MV-4-11 (cell line): Measurements from ENCODE around the gene PARD3B.

Source experiments
- DNase-seq: peaks from one replicate; lab custom pipeline; 2025; lab: John Stamatoyannopoulos, UW

The PARD3B gene

DNA sequence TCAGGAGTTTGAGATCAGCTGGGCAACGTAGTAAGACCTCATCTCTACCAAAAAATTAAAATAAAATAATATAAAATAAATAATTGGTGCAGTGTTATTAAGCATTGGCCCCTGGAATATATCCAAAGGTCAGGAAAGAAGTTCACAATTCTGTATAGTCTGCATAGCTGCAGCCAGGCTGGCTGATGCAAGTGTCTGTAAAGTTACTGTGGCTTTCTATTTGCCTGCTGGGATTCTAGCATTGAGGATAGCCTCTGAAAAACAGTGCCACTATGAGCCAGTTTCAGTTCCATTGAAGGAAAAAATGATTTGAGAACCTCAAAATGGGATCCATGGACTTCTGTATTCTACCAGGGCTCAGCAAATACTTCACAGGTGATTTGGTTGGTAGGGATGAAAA, 208.6 kb downstream of the PARD3B start:
- no peak for DNase-seq

DNA sequence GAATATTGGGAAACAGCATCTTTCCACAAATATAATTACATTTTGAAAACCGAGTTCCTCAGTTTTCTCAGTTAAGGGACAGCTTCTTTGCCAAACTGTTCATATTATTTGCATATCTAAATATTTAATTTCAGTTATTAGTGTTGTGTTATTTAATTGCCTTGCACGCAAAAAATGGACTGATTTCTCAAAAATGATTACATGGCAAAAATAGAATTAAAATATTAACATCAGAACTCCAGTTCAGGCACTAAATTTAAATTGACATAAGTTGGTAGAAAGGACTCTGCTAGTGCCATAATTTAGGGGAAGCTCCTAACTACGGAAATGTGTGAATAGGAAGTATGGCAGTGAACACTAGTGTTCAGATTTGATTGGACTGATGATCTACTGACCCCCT, 209.6 kb downstream of the PARD3B start:
- no peak for DNase-seq

DNA sequence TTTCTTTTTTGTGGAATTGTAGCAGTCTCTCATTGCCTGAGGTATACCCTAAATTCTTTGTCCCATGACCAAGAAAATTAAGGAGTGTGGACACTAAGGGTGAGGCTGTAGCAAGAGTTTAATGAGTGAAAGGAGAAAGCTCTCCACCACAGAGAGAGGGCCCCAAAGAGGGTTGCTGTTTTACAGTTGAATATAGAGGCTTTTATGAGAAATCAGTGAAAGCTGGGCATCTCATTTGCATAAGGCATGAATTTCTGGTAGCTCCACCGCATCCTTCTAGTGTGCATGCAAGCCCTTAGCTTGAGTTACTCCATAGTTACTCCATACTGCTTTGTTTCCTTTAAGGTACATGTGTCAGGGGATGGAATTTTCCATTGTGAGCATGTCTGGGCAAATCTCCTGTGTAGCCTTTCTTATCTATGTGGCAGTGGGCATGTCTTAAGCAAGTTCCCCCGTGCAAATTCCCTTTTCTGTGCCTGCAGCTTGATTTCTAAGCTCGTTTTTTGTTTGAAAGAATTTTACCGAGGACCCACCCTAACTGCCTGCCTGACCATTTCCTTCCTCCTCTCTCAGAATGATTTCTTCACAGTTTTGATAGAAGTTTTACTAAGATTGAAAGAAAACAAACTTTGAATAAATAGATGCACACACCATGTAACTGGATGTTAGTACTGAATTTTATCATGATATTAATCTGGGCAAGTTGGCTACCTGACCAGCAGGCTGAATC, 218.9 kb downstream of the PARD3B start:
- no peak for DNase-seq

DNA sequence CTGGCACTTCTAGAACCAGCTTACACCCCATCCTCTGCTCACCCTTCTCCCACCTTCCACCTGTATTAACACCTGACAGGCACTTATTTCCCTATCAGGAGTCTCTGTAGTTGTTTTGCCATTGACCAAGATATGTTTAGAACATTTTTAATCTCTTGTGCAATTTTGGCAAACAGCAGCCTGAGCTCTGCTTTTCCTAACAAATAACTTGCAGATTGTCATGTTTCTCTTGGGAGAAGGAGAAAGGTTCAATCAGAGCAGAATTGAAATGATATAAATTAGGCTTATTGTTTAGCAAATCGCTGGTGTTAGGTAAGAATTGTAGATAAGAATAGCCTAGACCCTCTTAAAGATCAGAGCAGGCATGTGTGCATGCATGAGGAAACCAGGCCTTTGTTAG, 225.5 kb downstream of the PARD3B start:
- no peak for DNase-seq

DNA sequence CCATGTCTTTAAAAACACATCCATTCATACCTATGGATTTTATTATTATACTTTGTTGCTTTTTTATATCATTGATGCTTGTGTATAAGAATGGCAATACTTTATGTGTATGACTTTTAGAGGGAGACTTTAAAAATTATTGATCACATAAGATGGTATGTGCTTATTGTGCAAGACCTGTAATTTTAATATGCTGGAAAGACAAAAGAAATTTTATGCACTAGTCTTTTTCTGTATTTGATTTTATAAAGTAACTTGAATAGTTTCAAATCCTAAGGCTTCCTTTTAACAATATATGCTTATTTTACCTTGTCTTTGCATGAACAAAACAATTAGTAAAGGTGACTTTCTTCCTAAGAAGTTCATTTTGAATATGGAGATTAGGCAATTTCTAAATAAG, 226.4 kb downstream of the PARD3B start:
- DNase-seq, result no peak

DNA sequence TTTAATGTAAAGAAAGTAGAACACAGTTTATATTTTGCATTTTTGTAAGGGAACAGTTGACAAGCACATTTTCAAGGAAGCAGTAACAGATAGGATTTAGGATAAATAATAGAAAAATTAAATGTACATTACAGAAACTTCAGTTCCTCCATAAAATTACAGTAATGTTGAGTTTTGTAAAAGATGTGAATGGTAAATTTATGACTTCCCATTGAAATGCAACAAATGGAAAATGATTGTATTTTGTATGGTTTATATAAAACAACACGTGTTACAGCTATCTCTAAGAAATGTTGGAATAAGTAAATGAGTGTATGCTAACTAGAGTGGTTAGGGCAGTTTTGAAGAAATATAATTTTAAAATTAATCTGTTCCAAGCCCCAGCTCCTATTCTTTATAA, 227.3 kb downstream of the PARD3B start:
- no peak for DNase-seq

DNA sequence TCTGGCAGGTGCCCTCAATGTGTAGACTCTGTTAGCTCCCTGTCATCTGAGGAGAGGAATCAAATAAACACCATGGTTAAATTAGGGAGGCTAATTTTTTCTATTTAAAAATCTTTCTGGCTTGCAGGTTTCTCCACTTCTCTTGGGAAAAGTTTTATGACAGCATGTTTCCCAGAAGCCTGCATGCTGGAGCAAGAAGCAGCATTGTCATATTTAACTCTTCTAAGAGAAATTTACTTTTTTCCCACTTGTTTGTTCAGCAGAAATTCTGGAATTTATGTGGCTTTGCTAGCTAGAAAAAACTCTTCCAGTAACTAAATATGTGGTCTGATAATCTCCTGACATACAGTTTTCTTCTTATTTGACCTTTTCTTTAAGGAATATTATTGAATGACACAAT, 230.5 kb downstream of the PARD3B start:
- DNase-seq, result no peak

DNA sequence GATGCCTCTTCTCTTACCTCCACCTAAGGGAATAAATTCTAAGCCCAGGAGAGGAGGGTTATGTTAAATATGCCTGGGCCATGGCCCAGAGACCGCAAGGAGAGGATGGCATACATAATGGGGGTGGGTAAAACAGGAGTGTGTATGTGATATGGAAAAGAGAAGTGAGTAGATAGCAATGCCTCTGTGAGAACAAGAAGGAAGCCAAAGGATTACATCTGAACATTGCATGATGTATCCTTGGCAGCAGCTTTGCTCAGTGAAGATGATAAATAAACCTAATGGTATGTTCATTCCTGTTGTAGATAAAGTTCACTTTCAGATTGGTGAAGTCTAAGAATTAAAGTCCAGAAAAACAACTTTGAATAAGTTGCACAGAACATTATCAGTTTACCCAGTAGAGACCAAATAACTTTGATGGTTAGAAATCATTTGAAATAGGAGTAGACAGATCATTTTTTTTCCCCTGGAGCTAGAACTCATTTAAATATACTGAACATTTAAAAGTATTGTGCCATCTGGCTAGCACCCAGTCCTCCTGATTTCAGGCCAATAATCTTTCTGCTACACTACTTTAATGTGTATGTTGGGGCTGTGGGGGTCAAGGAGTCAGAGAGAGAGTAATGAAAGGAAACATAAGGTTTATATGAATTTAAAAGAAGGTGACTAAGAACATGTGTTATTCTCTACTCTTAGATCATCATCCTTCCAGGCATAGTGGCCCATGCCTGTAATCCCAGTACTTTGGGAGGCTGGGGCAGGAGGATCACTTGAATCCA, 231.7 kb downstream of the PARD3B start:
- DNase-seq, result peak; percentile 71

DNA sequence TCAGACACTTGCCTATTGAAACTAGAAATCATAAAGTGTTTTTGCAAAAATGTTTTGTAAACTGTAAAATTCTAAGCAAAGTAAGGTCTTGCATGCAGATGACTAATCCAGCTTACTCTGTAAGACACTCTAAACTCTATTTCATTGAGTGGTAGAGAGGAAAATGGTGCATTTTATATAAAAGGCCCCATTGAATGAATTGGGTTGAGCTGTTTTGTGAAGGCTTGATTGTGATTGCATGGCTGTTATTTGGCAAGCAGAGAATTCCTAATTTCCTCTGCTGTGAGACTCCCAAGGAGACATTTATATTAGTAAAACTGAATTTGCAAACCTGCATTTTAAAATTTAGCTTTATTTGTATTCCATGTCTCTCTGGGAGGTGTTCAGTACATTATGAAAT, 234.5 kb downstream of the PARD3B start:
- DNase-seq, result no peak

DNA sequence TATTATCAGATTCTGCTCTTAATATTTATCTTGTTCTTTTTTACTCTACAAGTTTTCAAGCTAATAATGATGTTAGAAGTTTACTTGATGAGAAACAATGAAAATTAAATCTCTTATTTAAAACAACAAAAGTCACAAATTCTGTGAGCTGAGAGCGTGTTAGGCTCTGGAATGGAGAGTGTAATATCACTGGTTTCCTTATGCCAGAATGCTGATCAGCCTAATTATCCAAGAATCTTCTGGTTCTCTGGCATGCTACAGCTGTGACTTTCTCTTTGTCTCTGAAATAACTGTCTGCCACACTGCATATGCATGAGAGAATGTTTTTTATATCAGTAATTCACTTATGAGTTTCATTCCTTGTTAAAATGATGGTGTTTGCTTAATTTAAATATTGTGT, 236.7 kb downstream of the PARD3B start:
- no peak for DNase-seq

DNA sequence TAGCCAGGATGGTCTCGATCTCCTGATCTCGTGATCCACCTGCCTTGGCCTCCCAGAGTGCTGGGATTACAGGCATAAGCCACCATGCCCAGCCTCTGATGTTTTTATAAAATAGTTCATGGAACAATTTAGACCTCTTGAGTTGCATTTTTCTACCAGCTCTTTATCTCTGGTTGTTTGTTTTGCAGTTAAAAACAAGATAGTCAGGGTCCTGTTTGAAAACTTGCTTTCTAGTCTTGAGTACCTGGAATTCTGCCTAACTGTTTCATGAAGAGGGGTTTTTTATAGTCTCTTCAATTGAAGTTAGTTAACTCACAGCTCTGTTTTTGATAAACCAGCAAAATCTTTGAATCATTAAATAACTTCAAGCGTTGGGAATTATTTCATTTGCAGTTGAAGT, 244.8 kb downstream of the PARD3B start:
- no peak for DNase-seq

DNA sequence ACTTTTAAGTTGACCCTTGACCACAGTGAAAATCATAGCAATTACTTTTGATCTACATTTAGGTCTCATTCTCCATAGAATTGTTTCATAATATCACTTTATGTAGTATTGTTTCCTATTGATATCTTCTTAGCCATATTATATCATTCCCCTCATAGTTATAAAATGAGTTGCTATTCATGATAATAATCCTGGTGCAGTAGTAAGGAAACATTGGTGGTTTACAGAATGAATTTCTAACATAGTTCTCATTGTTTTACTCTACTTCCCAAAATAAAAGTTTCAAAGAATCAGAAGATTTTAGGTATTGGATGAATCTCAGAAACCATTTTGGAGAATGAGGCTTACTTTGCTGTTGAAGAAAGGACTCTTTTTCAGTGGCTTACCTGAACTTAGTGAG, 246.0 kb downstream of the PARD3B start:
- DNase-seq, result no peak

DNA sequence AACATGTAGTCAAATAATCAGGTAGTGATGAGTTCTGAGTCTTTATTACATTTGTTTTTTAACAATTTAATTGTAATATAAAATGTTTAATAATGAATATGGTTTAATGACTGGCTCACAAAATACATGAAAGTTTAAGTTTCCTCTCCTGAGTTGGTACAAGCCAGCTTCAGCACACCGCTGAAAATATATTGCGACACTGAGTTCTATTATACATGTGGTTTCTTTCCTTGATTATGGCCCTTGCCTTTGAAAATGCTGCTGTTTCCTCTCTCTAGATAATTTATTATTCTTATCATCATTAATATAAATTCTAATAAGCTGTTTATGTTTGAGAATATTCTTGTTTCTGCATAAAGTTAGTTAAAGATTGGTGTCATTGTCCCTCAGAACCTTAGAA, 249.3 kb downstream of the PARD3B start:
- DNase-seq, result no peak

DNA sequence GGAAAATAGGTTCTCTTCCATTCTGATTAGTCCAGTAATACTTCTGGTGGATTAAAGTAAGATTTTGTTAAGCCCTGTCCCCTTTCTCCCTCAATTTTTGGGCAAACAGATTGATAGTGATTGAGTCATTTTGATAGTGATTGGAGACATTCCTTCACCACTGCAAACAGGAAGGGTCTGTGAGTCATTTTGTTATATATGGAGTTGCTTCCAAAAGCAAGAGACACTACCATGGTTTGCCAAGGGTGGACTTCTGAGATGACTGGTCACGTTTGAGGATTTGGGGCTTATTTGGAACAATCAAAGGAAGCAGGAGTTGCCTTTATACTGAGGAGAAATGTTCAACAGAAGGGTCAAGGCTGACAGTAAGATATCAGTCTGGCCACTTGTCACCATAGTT, 249.9 kb downstream of the PARD3B start:
- DNase-seq, result no peak

DNA sequence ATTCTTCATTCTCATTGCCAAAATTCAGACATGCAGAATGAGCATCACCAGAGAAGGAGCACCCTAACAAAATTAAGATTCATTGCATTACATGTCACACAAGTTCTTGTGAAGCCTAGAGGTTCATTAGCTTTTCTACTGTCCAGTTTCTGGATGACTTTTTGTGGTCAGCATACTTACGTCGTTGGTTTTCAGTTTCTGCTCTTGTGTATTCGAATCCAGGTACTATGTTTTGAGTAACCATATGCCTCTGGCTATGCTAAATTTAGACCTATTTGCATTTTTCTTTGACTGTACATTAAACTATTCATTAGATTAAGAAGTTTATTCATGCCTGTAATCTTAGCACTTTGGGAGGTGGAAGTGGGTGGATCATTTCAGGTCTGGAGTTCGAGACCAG, 251.3 kb downstream of the PARD3B start:
- no peak for DNase-seq

DNA sequence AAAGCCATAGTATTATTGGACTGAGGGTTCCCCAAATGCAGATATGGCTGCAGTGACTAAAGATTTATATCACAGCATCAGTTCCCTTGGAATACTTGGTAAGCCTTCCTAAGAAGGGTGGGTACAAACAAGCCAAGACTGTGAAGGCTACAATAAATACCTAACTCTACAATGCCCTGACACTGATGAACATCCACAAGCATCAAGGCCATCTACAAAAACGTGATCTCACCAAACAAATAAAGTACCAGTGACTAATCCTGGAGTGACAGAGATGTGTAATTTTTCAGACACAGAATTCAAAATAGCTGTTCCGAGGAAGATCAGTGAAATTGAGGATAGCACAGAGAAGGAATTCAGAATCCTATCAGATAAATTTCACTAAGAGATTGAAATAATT, 254.5 kb downstream of the PARD3B start:
- no peak for DNase-seq

DNA sequence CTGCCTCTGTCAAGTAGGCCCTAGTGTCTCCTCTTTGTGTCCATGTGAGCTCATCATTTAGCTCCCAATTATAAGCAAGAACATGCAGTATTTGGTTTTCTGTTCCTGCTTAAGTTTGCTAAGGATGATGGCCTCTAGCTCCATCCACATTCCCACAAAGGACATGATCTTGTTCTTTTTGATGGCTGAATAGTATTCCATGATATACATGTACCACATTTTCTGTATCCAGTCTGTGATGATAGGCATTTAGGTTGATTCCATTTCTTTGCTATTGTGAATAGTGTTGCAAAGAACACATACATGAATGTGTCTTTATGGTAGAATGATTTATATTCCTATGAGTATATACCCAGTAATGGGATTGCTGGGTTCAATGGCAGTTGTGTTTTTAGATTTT, 263.2 kb downstream of the PARD3B start:
- no peak for DNase-seq

DNA sequence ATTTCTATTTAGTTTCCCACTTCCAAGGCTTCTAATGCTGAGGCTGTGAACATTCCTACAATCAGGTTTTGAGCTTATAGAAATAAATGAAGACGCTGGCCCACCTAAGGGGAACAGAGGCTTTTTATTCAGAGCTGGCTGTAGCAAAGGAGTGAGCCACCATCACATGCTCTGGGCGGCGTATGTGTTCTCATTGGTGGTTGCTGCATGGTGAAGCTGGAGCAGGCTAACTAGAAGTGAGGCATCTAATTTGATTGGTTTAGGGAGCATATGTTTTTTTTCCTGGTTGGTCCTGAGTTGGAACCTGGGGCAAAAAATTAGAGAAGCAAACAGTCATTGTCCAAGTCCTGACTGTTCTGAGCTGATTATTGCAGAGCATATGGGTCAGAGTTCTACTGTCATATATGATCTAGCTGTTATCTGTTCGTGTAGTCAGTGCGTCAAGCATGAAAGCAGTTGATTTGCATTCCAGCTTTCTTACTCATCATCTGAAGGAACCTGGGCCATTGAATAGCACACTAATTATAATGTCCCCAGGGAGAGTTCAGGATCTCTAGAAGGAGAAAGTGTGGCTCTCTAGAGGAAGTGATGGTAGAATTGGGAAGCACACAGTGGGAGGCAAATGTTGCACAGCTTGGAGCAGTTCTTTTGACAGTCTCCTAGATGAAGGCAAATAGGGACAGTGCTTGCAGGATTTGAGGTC, 279.6 kb downstream of the PARD3B start:
- DNase-seq, result no peak

DNA sequence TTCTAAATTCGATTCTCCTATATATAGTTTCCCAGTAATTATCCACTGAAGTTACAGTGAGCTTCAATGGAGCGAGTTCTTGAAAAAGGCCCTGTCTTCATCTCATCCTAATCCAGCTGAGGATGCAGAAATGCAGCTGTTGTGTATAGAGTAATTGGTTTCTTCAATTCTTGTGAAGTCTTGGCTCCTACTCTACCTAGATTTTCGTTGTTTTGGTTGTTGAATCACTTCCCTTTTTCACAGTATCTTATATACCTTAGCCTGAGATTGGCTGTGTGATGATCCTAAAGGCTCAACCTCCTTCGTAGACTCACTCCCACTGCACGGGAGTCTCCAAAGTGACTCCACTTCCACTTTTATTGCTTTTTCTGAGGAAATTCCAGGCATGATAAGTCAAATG, 280.4 kb downstream of the PARD3B start:
- no peak for DNase-seq

DNA sequence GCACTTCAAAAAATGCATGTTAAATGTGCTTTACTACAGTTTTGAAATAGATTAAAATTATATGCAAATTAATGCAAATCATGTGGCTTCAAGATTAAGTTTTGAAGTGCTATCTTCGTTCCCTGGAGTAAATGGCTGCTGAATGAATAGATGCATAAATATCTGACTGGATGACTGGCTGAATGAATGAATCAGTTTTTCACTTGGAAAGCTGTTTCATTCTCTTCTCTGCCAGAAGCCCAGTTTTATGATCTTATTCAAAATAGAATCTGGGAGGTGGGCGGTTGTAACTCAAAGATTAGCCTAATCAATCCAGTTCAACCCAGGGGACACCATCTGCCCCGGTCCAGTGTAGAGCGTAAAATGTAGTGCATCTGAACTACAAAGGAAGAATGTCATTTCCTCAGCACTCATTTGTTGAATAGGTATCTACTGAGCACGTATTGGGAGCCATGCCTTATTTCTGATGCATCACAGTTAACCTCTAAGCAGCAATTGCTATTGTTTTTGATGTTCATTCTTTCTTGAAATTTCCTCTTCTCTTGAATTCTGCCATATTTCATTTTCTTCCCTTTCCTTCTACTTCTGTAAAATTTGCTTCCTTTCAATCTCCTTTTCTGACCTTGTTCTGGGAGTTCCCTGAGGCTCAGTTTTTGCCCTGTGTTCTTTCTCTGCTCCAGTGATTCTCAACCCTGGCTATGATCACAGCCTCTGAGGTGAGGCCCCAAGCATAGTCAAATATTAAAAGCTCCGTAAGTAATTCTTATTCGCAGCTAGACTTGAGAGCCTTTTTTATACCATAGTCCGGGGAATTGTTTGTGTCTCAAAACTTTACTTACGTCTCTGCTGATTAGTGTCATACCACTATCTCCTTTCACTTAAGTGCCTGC, 282.7 kb downstream of the PARD3B start:
- DNase-seq, result no peak

DNA sequence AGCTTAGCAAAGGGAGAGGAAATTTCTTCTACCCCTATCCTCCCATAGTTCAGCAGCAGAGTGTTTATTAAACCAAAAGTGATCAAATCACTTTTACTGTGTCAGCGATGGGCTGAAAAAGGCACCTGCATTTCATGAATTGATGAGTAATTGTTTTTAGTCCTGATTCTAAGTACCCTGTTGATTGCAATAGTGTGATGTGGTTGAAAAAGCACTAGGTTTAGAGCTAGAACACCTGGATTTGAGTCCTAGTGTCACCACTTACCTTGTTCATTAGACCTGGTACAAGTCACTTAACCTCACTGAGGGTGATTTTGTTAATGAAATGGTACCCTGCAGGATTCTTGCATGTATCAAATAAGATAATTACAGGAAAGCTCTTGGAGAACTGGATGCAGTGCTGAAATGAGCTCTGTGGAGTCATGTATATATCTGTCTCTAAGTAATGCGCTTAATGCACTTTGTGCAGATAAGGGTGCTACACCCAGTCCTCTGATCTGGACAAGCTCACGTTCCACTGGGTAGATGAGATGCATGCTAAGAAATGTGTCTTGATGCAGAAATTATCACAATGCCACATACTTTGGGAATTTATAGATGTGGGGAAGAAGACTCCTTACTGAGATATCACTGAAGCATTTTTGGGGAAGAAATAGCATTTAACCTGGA, 289.6 kb downstream of the PARD3B start:
- no peak for DNase-seq

DNA sequence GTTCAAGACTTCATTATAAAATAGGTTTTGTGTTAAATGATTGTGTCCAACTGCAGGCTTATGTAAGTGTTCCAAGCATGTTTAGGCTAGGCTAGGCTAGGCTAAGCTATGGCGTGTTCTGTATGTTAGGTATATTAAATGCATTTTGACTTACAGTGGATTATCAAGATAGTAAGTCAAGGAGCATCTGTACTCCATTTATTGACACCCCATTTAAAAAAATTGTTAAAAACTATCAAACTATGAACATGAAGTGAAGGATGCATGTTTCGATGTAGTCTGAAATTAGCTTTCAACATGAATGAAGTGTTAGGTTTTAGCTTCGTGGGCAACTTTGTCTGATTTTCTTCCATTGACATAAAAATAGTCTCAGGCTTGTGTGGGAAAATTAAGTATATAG, 290.5 kb downstream of the PARD3B start:
- no peak for DNase-seq
